HG02571 (cell line): ENCODE results near the gene NXPH3.

Experiments used
- ATAC-seq: cut with Tn5 transposase; IDR thresholded peaks from one replicate; pipeline ENCODE4 v1.9.1; 2021; ENCODE audit warnings: mild to moderate bottlenecking, moderate library complexity; ENCODE audit not compliant: unreplicated experiment

NXPH3 gene

DNA sequence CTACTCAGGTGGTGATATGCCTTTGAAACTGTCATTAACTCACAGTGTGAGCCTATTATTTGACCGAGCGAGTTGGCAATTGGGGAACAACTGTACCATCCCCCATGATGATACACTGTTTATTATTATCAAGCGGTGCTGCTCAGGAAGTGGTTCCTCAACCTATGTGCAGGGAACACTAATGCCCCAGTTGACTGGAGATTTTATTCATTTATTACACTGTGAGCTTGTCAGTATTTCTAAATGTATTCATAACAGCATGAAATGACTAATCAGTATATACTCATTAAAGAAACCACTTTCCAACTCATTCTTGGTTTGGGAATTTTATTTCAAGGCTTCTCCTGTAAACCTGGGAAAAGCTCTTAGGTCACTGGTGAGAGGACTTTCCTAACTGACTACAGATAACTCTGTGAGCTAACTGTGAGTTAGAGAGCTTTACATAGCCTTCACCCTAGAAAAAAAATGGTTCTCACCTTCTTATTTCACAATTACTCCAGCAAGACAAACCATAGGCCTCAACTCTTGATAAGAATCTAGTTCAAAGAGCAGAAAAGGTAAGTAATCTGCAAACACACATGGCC, 42.4 kb downstream of the NXPH3 start:
- no peak for ATAC-seq

DNA sequence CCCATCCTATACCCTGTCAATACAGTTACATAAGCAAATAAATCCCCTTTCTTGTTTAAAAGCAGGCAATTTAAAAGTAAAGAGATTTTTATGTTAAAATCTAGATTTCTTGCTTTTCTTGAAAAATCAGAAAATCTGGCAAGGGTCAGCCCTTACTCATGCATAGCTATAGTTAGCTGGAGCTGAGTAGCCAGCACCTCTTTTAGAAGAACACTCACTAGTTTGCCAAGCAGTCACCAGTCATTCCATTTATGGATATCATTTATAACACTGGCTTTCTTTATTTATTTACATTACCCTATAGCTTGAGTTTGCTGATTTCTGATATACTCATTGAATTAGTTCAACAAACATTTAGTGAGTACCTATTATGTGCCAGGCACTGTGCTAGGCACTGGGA, 45.7 kb downstream of the NXPH3 start:
- no peak for ATAC-seq

DNA sequence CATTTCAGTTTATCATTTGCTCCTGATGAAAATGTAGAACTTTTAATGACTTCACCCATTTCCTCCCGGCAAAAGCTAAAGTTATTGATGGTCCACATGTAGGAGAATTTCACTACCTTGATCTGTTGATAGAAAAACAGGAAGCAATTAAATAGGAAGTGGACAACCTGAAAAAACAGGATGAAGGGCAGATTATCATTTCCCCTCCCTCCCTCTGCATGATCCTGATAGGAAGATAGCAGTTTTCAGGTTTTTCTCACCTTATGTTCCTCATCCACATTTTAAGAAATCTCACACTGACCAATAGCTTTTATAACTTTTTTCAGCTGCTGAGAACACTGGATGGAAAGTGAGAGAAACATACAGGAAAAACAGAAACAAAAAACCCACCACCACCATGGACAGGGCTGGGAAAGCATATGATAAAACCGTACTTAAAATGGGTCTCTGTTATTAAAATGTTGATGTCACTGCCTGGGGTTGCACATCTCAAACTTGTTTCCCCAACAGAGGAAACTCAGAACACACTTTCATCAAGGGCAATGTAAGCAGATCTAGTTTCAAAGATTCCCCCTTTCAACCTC, 46.4 kb downstream of the NXPH3 start:
- ATAC-seq: no peak

DNA sequence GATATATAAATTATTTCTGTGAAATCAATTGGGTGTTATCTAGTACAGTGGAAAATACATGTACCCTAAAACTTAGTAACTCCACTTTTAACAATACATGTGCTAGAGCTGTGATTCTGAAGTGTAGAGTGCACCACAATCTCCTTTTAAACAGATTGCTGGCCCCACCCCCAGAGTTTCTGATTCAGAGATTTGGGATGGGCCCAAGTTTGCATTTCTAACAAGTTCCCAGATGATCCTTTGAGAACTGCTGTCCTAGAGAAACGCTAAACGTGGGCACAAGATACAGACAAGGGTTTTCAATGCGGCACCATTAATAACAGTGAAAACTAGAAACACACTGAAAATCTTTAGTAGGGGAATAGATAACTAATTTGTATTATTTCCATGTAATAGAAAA, 49.2 kb downstream of the NXPH3 start:
- ATAC-seq: no peak

DNA sequence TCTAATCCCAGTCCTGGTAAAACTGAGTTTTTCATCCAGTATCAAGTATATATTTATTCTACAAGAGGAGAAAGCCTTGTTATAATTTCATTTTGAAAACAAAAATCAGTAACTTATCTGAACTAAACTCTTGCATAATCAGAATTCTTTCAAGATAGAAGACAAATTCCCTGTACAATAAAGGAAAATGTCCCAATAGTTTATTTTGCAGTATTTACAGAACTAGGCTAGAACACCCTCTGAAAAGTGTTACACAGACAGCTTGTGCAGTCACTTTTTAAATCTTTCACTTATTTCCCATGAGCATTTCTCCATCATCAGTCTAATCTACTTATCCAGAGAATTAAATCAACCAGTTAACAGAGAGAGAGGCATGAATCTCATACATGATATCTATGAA, 53.8 kb downstream of the NXPH3 start:
- no peak for ATAC-seq

DNA sequence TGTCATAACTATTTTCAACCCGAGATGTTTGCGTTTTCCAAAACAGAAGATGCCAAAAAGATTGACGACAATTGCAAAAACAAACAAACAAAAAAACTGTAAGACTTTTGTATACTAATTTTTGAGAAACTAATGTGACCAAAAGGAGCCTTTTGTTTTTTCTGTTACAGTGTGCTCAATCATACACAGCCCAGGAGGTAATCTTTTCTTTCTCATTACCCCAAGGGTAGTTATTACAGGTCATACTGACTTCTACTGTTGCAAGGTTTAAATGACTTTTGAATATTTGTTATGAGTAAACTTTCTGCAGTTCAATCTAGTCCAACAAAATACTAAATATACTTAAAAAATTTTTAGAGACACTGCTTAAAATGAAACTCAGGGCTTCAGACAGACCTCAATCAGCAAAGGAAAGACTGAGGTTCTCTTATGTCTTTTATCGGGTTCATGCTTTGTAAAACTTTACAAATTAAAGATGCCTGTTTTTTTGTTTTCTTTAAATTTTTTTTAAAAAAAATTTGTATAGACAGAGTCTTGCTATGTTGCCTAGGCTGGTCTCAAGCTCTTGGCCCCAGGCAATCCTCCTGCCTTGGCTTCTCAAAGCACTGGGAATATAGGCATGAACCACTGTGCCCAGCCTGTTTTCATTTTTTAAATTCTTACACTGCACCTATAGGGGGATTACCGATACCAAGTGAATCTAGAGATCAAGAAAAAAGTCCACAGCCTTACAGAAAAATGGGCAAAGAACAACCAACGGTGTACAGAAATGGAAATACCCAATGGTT, 54.6 kb downstream of the NXPH3 start:
- no peak for ATAC-seq

DNA sequence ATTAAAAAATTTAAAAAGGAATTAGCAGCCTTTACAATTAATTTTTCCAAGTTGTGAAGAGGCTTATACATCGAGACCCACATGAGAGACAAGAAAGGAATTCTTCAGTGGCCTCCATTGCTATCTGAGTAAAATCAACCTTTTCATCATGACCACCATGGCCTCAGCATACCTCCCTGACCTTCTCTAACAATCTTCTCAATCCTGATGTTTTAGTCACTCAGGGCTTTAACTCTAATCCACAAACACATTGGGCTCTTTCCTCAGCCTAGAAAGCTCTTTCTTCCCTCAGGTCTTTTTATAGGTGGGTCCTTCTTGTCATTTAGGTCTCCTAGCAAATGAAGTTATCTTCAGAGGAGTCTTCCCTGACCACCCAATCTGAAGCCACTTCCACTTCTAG, 55.8 kb downstream of the NXPH3 start:
- no peak for ATAC-seq
